Activated T-cell treated with anti-CD3 and anti-CD28 coated beads, Interleukin-2, amount 50 U/mL, for 24 hours (primary cell): ENCODE data around the gene CGB5.
A peak's percentile ranks its signal among the peaks of the same experiment; 100 is the strongest.
"Not testable (repeated sequence)": the region's sequence is repeated elsewhere in the genome, so short reads cannot be mapped to it uniquely, and the experiment has no call there.

ENCODE experiments used
- DNase-seq: peaks from one replicate; pipeline ENCODE4 v3.0.0-alpha.2; 2020
- H3K27ac Mint-ChIP-seq: 2 replicates; pipeline ENCODE4 v1.8.0; 2020; ENCODE audit warnings: mild to moderate bottlenecking, mixed read lengths
- H3K27me3 Mint-ChIP-seq: 2 replicates; pipeline ENCODE4 v1.8.0; 2020; ENCODE audit warnings: mixed read lengths
- H3K36me3 Mint-ChIP-seq: 2 replicates; pipeline ENCODE4 v1.8.0; 2020; ENCODE audit warnings: low read depth, mixed read lengths
- H3K4me1 Mint-ChIP-seq: 2 replicates; pipeline ENCODE4 v1.8.0; 2020; ENCODE audit warnings: low read depth, mixed read lengths
- H3K4me3 Mint-ChIP-seq: 2 replicates; pipeline ENCODE4 v1.8.0; 2020; ENCODE audit warnings: mild to moderate bottlenecking, moderate library complexity, mixed read lengths
- H3K9me3 Mint-ChIP-seq: 2 replicates; pipeline ENCODE4 v1.8.0; 2020; ENCODE audit warnings: mixed read lengths

CGB5 gene

GRCh38 chr19:49061000-49061399 lies 17.4 kb downstream of the CGB5 start:
- H3K27me3 Mint-ChIP-seq = peaks cover 74% of the 10 kb centered on the region
- no peak overlapping the region for H3K27ac Mint-ChIP-seq
- DNase-seq = no peak
- peaks cover 21% of the 10 kb centered on the region for H3K4me1 Mint-ChIP-seq
- H3K9me3 Mint-ChIP-seq = no peaks in the 10 kb centered on the region
- H3K36me3 Mint-ChIP-seq = no peaks in the 10 kb centered on the region
- no peak overlapping the region for H3K4me3 Mint-ChIP-seq

GRCh38 chr19:49061445-49061844 lies 17.8 kb downstream of the CGB5 start:
- Mint-ChIP-seq H3K4me1 (peaks cover 17% of the 10 kb centered on the region), H3K4me3 (no peak overlapping the region), H3K27me3 (peaks cover 75% of the 10 kb centered on the region), H3K27ac (no peak overlapping the region), H3K9me3 (no peaks in the 10 kb centered on the region), H3K36me3 (no peaks in the 10 kb centered on the region)
- DNase-seq = no peak

- Mint-ChIP-seq H3K27ac (no peak overlapping the region), H3K4me3 (no peak overlapping the region), H3K9me3 (no peaks in the 10 kb centered on the region), H3K4me1 (no peaks in the 10 kb centered on the region), H3K36me3 (no peaks in the 10 kb centered on the region), H3K27me3 (peaks cover 68% of the 10 kb centered on the region)
- no peak for DNase-seq
Observed at GRCh38 chr19:49064029-49064629, 20.5 kb downstream of the CGB5 start.

- H3K9me3 Mint-ChIP-seq = peaks cover 2% of the 10 kb centered on the region
- H3K4me1 Mint-ChIP-seq = no peaks in the 10 kb centered on the region
- H3K27me3 Mint-ChIP-seq = peaks cover 69% of the 10 kb centered on the region
- DNase-seq = no peak
- H3K4me3 Mint-ChIP-seq = no peak within 1 kb of the TSS
- H3K27ac Mint-ChIP-seq = no peak within 1 kb of the TSS
- H3K36me3 Mint-ChIP-seq = no peaks in the 10 kb centered on the region
Observed at GRCh38 chr19:49064768-49065611, 21.3 kb downstream of the CGB5 start, which contains the start of gene NTF4. TSS of gene NTF4 (minus strand) at chr19:49064818. CDS start at chr19:49061997, 2,821 bp downstream.

GRCh38 chr19:49065905-49066512 lies 22.4 kb downstream of the CGB5 start:
- no peak for DNase-seq
- H3K4me3 Mint-ChIP-seq = no peak overlapping the region
- H3K4me1 Mint-ChIP-seq = no peaks in the 10 kb centered on the region
- peaks cover 73% of the 10 kb centered on the region for H3K27me3 Mint-ChIP-seq
- H3K9me3 Mint-ChIP-seq = peaks cover 2% of the 10 kb centered on the region
- no peaks in the 10 kb centered on the region for H3K36me3 Mint-ChIP-seq
- no peak overlapping the region for H3K27ac Mint-ChIP-seq

- H3K9me3 Mint-ChIP-seq = peaks cover 2% of the 10 kb centered on the region
- H3K27ac Mint-ChIP-seq = no peak overlapping the region
- peaks cover 76% of the 10 kb centered on the region for H3K27me3 Mint-ChIP-seq
- no peak for DNase-seq
- no peak overlapping the region for H3K4me3 Mint-ChIP-seq
- H3K4me1 Mint-ChIP-seq = no peaks in the 10 kb centered on the region
- H3K36me3 Mint-ChIP-seq = no peaks in the 10 kb centered on the region
Observed at GRCh38 chr19:49067554-49067953, 23.9 kb downstream of the CGB5 start.

- H3K27me3 Mint-ChIP-seq = peaks cover 82% of the 10 kb centered on the region
- no peak overlapping the region for H3K27ac Mint-ChIP-seq
- peaks cover 2% of the 10 kb centered on the region for H3K9me3 Mint-ChIP-seq
- H3K4me3 Mint-ChIP-seq = no peak overlapping the region
- DNase-seq = no peak
- no peaks in the 10 kb centered on the region for H3K36me3 Mint-ChIP-seq
- H3K4me1 Mint-ChIP-seq = peaks cover 8% of the 10 kb centered on the region
Observed at GRCh38 chr19:49069026-49069425, 25.4 kb downstream of the CGB5 start.

GRCh38 chr19:49070416-49070815 lies 26.8 kb downstream of the CGB5 start:
- Mint-ChIP-seq H3K4me3 (no peak overlapping the region), H3K9me3 (peaks cover 2% of the 10 kb centered on the region), H3K4me1 (peaks cover 8% of the 10 kb centered on the region), H3K36me3 (no peaks in the 10 kb centered on the region), H3K27ac (no peak overlapping the region), H3K27me3 (peaks cover 82% of the 10 kb centered on the region)
- DNase-seq = no peak

- H3K27me3 Mint-ChIP-seq = peaks cover 76% of the 10 kb centered on the region
- H3K27ac Mint-ChIP-seq = no peak overlapping the region
- H3K36me3 Mint-ChIP-seq = no peaks in the 10 kb centered on the region
- DNase-seq = peak; percentile 49
- peaks cover 2% of the 10 kb centered on the region for H3K9me3 Mint-ChIP-seq
- H3K4me3 Mint-ChIP-seq = no peak overlapping the region
- peaks cover 8% of the 10 kb centered on the region for H3K4me1 Mint-ChIP-seq
Observed at GRCh38 chr19:49071860-49072547, 28.4 kb downstream of the CGB5 start.

GRCh38 chr19:49073514-49074378 lies 30.1 kb downstream of the CGB5 start:
- no peak overlapping the region for H3K27ac Mint-ChIP-seq
- H3K9me3 Mint-ChIP-seq = peaks cover 2% of the 10 kb centered on the region
- no peaks in the 10 kb centered on the region for H3K36me3 Mint-ChIP-seq
- H3K27me3 Mint-ChIP-seq = peaks cover 72% of the 10 kb centered on the region
- DNase-seq = no peak
- no peak overlapping the region for H3K4me3 Mint-ChIP-seq
- H3K4me1 Mint-ChIP-seq = peaks cover 8% of the 10 kb centered on the region

GRCh38 chr19:49074869-49075268 lies 31.2 kb downstream of the CGB5 start:
- not testable (repeated sequence) for H3K27ac Mint-ChIP-seq, H3K4me1 Mint-ChIP-seq, H3K4me3 Mint-ChIP-seq, H3K36me3 Mint-ChIP-seq, DNase-seq, H3K9me3 Mint-ChIP-seq
- H3K27me3 Mint-ChIP-seq = peaks cover 61% of the 10 kb centered on the region

- no peak overlapping the region for H3K27ac Mint-ChIP-seq
Observed at GRCh38 chr19:49080392-49080791, 36.7 kb downstream of the CGB5 start.

GRCh38 chr19:49081273-49081672 lies 37.6 kb downstream of the CGB5 start:
- peaks cover 12% of the 10 kb centered on the region for H3K36me3 Mint-ChIP-seq
- DNase-seq = no peak
- peaks cover 7% of the 10 kb centered on the region for H3K27me3 Mint-ChIP-seq
- peaks cover 9% of the 10 kb centered on the region for H3K4me1 Mint-ChIP-seq
- H3K9me3 Mint-ChIP-seq = no peaks in the 10 kb centered on the region
- no peak overlapping the region for H3K4me3 Mint-ChIP-seq
- H3K27ac Mint-ChIP-seq = no peak overlapping the region

More at GRCh38 chr19:49080392-49080791, 36.7 kb downstream of the CGB5 start:
- peaks cover 16% of the 10 kb centered on the region for H3K27me3 Mint-ChIP-seq
- no peaks in the 10 kb centered on the region for H3K9me3 Mint-ChIP-seq
- no peak overlapping the region for H3K4me3 Mint-ChIP-seq
- H3K36me3 Mint-ChIP-seq = peaks cover 3% of the 10 kb centered on the region
- H3K4me1 Mint-ChIP-seq = peaks cover 8% of the 10 kb centered on the region
- DNase-seq = no peak
